GM12875 (cell line): ENCODE results near the gene NONO.
"Not testable (repeated sequence)": the region's sequence is repeated elsewhere in the genome, so short reads cannot be mapped to it uniquely, and the experiment has no call there.

Experiments
- H3K4me3 ChIP-seq: one replicate; pipeline ENCODE4 v1.5.1; 2011; ENCODE audit warnings: low read depth, low read length, control low read depth
- CTCF ChIP-seq: IDR thresholded peaks from 2 replicates; pipeline ENCODE4 v1.5.1; 2011; ENCODE audit warnings: low read depth, mild to moderate bottlenecking, control low read depth, inconsistent platforms, low read length, moderate library complexity, borderline replicate concordance; ENCODE audit not compliant: insufficient read depth

Gene NONO

DNA sequence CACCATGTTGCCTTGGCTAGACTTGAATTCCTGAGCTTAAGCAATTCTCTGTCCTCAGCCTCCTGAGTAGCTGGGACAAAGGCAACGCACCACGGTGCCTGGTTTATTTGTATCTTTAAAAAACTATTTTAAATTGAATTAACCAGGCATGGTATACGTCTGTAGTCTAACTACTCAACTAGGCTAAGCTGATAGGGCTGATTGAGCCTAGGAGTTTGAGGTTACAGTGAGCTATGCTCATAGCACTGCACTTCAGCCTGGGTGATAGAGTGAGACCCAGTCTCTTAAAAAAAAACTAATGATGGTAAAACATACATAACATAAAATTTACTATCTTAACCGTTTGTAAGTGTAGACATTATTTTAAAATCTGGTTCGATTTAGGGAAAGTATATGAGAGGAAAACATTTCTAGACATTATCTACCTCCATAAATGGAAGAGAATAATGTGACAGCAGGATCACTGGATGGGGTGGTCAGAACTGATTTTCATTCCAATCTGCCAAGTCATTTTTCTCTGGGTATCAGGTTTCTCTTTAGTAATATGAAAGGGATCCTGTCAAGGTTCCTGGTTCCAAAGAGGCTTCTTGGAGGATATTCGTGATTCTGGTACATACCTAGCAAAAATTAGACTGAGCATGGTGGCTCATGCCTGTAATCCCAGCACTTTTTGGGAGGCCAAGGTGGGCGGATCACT is 9.4 kb downstream of the NONO start:
- no peak overlapping the region for H3K4me3 ChIP-seq
- TF ChIP-seq CTCF: no peak

GRCh38 chrX:71296806-71297205 is 13.4 kb downstream of the NONO start:
- TF ChIP-seq CTCF: no peak
- no peak overlapping the region for H3K4me3 ChIP-seq

DNA sequence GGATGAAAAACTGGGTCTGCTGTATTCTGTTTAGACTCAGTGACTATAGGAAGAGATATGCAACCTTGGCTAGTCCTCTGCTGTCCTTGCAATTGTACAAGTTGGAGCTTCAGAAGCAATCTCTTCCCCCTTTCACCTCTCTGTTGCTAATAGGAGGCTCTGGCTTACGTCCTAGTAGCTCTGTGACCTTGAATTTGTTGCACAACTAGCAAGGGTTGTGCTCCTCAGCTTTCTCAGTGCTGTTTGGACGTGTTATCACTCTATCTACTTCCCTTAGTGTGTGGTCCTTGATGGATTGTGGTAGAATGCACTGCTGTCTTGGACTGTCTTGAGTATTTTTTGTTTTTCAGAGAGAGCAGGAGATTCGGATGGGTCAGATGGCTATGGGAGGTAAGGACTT is 14.7 kb downstream of the NONO start:
- H3K4me3 ChIP-seq: no peak overlapping the region
- no peak for TF ChIP-seq CTCF

- H3K4me3 ChIP-seq: not testable (repeated sequence)
Measured at GRCh38 chrX:71300064-71300463, 16.6 kb downstream of the NONO start.

DNA sequence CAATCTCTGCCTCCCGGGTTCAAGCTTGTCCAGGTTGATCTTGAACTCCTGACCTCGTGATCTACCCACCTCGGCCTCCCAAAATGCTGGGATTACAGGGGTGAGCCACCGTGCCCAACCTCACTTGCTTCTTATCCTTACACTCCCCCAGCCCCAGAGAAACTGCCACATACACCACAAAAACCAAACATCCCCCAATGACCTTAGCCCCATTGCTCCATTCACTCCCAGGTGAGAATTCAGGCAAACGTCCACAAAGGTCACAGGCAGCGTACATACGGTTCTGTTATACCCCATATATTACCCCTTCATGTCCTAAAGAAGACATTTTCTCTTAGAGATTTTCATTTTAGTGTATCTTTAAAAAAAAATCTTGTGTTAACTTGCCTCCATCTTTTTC is 17.1 kb downstream of the NONO start:
- not testable (repeated sequence) for H3K4me3 ChIP-seq

GRCh38 chrX:71301195-71301924 is 17.9 kb downstream of the NONO start, which contains the start of gene ITGB1BP2:
TSS of gene ITGB1BP2 (plus strand) at chrX:71301750. CDS start at chrX:71301807, 57 bp downstream.
- no peak for TF ChIP-seq CTCF
- no peak within 1 kb of the TSS for H3K4me3 ChIP-seq

DNA sequence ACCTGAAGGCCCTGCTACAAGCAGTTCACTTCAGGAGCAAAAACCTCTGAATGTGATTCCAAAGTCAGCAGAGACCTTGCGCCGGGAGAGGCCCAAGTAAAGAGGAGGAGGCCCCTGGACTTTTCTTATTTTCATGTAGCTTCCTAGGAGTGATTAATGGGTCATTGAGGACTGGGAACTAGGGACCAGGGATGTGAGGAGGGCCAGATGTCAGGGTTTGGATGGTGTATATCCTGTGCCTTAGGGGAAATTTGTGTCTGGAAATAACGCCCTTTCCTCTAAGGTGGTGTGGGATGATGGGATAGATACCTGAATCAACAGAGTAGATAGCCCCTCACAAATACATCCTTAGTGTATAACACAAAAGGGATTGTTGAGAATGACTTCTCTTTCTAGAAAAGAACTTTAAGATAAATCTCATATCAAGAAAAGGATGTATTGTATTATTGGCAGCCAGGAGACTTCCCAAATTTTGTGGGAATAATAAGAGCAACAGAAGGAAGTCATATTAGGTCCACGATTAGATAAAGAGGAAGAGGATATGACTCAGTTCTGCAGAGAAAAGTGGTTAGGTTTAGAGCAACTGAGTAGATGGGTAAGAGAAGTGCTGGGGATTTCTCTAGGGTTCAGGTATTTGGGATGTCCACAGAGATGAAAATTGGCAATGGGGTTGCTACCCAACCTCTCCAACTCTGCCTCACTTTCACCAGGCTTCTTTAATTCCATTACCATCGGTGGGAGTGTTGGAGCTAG is 19.2 kb downstream of the NONO start:
- no peak for TF ChIP-seq CTCF
- H3K4me3 ChIP-seq: no peak overlapping the region

- no peak overlapping the region for H3K4me3 ChIP-seq
- TF ChIP-seq CTCF: no peak
Measured at GRCh38 chrX:71304561-71304960, 21.1 kb downstream of the NONO start.
